Ishikawa (cell line): ENCODE results near the gene AAR2.

ENCODE experiments used
- CEBPB ChIP-seq: IDR thresholded peaks from 2 replicates; pipeline ENCODE4 v1.6.1; 2012
- CREB1 ChIP-seq: IDR thresholded peaks from 2 replicates; pipeline ENCODE4 v1.6.1; 2012; ENCODE audit warnings: low read depth
- EGR1 ChIP-seq: IDR thresholded peaks from 2 replicates; pipeline ENCODE4 v1.6.1; 2012
- EP300 ChIP-seq: IDR thresholded peaks from 2 replicates; pipeline ENCODE4 v1.6.1; 2012; ENCODE audit warnings: borderline replicate concordance
- FOXM1 ChIP-seq: IDR thresholded peaks from 2 replicates; pipeline ENCODE4 v1.6.1; 2012; ENCODE audit warnings: low read depth, borderline replicate concordance
- NFIC ChIP-seq: IDR thresholded peaks from 2 replicates; pipeline ENCODE4 v1.6.1; 2012
- RAD21 ChIP-seq: IDR thresholded peaks from 2 replicates; pipeline ENCODE4 v1.6.1; 2012; ENCODE audit warnings: low read depth
- TAF1 ChIP-seq: IDR thresholded peaks from 2 replicates; pipeline ENCODE4 v1.6.1; 2012; ENCODE audit warnings: low read depth, mild to moderate bottlenecking
- TCF12 ChIP-seq: IDR thresholded peaks from 2 replicates; pipeline ENCODE4 v1.6.1; 2012; ENCODE audit warnings: low read depth
- TEAD4 ChIP-seq: IDR thresholded peaks from 2 replicates; pipeline ENCODE4 v1.6.1; 2012
- YY1 ChIP-seq: IDR thresholded peaks from 2 replicates; pipeline ENCODE4 v1.6.1; 2012; ENCODE audit warnings: low read depth
- ZBTB7A ChIP-seq: IDR thresholded peaks from 2 replicates; pipeline ENCODE4 v1.6.1; 2012; ENCODE audit warnings: low read depth
- TF ChIP-seq, protein P1 (sequence below): IDR thresholded peaks from 2 replicates; pipeline ENCODE4 v1.6.1; 2012
- TF ChIP-seq, protein P2 (sequence below): IDR thresholded peaks from 2 replicates; pipeline ENCODE4 v1.6.1; 2012
- TF ChIP-seq, protein P3 (sequence below): IDR thresholded peaks from 2 replicates; pipeline ENCODE4 v1.6.1; 2012; ENCODE audit warnings: low read depth, mild to moderate bottlenecking

The AAR2 gene

DNA sequence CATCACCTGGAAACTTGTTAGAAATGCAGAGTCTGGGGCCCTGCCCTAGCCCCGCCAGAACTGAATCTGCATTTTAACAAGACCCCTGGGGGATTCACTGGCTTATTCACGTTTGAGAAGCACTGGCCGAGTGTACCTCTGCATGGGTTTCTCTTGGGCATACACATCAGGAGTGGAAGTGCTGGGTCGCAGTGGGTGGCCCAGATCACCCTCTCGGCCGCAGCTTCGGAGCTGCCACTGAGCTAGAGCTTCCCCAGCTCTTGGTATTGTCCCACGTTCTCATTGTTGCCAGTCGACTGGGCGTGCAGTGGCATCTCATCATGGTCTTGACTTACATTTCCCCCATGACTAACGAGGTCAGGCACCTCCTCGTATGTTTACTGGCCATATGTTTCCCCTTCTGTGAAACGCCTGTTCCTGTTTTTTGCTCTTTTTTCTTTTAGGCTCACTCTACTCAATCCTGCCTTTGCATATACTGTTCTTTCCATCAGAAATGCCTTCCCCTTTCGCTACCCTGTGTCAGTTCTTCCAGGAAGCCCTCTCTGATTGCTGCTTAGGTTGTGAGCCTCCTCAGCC is 66.8 kb downstream of the AAR2 start:
- TF ChIP-seq YY1 (no peak), NFIC (no peak), CEBPB (no peak), EP300 (no peak), ZBTB7A (no peak), FOXM1 (no peak), CREB1 (no peak), TEAD4 (no peak), RAD21 (no peak), TCF12 (no peak), TAF1 (no peak), EGR1 (no peak)
- TF ChIP-seq, protein P1, sequence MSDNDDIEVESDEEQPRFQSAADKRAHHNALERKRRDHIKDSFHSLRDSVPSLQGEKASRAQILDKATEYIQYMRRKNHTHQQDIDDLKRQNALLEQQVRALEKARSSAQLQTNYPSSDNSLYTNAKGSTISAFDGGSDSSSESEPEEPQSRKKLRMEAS = no peak
- TF ChIP-seq, protein P2, sequence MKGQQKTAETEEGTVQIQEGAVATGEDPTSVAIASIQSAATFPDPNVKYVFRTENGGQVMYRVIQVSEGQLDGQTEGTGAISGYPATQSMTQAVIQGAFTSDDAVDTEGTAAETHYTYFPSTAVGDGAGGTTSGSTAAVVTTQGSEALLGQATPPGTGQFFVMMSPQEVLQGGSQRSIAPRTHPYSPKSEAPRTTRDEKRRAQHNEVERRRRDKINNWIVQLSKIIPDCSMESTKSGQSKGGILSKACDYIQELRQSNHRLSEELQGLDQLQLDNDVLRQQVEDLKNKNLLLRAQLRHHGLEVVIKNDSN = no peak
- TF ChIP-seq, protein P3, sequence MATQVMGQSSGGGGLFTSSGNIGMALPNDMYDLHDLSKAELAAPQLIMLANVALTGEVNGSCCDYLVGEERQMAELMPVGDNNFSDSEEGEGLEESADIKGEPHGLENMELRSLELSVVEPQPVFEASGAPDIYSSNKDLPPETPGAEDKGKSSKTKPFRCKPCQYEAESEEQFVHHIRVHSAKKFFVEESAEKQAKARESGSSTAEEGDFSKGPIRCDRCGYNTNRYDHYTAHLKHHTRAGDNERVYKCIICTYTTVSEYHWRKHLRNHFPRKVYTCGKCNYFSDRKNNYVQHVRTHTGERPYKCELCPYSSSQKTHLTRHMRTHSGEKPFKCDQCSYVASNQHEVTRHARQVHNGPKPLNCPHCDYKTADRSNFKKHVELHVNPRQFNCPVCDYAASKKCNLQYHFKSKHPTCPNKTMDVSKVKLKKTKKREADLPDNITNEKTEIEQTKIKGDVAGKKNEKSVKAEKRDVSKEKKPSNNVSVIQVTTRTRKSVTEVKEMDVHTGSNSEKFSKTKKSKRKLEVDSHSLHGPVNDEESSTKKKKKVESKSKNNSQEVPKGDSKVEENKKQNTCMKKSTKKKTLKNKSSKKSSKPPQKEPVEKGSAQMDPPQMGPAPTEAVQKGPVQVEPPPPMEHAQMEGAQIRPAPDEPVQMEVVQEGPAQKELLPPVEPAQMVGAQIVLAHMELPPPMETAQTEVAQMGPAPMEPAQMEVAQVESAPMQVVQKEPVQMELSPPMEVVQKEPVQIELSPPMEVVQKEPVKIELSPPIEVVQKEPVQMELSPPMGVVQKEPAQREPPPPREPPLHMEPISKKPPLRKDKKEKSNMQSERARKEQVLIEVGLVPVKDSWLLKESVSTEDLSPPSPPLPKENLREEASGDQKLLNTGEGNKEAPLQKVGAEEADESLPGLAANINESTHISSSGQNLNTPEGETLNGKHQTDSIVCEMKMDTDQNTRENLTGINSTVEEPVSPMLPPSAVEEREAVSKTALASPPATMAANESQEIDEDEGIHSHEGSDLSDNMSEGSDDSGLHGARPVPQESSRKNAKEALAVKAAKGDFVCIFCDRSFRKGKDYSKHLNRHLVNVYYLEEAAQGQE = no peak

DNA sequence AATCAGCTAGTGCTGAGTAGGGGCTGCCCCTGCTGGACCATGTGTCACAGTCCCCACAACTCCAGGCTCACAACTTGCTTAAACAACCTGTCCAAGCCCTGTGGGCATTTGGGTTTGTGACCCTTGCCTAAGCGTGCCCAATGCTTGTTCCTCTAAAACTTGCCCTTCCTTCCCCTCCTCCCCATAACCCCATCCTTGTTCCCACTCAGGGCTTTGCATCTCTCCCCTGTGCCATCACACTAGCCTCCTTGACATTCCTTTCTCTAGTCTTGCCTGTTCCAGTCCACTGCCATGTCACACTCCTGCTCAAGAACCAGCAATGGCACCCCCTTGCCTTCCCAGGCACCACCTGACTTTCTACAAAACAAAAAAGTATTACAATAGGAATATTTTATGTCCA is 67.6 kb downstream of the AAR2 start:
- TF ChIP-seq YY1 (no peak), RAD21 (no peak), NFIC (no peak), TCF12 (no peak), EGR1 (no peak), TAF1 (no peak), TEAD4 (no peak), EP300 (no peak), FOXM1 (no peak), CEBPB (no peak), CREB1 (no peak), ZBTB7A (no peak)
- TF ChIP-seq, protein P3 = no peak
- TF ChIP-seq, protein P2 = no peak
- TF ChIP-seq, protein P1 = no peak

DNA sequence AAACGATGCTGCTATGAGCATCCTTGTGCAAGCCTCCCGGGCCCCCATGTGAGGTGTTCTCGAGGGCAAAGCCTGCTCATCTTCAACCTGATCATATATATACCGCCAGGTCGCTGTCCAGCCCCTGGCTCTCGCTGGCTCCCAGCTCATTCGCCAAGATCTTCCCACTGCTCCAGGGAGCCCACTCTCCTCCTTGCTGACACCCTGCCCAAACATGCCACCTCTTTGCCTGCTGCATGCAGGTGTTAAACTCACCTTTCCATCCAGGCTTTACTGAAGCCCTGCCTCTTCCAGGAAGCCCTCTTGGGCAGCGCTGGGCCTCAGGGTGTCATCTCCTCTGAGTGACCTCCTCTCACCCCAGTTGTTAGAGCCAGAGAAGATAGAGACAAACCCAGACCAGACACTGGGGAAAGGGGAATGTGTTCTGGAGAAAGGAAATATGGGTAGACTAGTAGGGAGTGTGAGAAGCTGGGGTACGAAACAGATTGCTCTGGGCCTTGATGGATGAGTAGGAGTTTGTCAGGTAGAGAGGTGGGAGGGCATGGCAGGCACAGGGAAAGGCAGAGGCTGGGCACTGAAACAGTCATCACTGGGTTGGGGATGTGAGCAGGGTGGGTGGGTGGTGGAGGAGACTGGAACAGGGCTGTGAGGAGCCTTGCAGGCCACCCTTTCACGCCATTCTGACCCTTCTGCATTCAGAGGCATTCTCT is 68.7 kb downstream of the AAR2 start:
- TF ChIP-seq CEBPB = no peak
- TF ChIP-seq, protein P3 = peak; percentile 72

DNA sequence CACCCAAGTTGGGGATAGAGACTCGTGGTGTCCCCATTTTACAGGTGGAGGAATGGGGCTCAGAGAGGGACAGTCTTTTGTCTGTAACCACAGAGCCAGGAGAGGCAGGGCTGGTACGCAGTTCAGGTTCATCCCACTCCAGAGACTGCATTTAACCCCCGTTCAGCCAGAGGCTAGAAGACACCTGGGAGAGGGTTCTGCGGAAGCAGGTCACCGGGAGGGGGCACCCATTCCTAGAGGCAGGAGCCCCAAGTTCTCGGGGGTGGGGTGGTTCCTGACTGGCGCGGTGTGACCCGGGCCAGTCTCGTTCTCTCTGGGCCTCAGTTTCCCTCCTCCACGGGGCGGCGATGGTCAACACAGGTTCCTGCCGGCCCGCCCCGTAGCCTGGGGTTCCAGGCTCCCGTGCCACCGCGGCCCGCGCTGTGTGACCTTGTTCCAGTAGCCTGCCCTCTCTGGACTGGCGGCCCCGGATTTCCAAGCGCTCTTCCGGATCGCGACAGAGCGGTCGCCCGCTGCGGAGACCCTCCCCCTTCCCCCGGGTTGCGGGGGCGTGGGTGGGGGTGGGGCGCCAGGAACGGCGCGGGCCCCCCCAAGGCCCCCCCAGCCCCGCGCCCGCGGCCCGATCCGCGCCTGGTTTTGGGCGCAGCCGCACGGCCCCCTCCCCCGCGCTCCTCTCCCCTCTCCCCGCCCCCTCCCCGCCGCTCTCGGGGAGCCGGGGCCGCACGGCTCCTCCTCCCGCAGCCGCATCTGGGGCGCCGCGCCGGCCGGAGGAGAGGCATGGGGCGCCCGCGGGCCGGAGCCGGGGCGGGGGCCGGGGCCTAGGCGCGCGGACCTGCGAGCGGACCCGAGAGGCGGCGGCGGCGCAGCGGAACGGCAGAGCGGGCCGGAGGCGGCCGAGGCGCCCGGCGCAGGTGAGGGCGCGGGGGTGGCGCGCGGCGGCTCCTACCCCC is 69.6 kb downstream of the AAR2 start, which contains the start of gene DLGAP4:
DLGAP4 (plus strand) TSS at position 738 of the 950 bp plus-strand sequence. CDS start 125,379 bp downstream, outside the sequence.
- TF ChIP-seq, protein P1 = no peak
- TF ChIP-seq CEBPB (no peak), TAF1 (no peak), TEAD4 (no peak), YY1 (no peak), FOXM1 (no peak), CREB1 (no peak), EGR1 (no peak), NFIC (no peak), TCF12 (no peak), ZBTB7A (no peak), EP300 (no peak), RAD21 (no peak)
- TF ChIP-seq, protein P3 = no peak
